ENCODE data around the gene PRDM10. TPM values are rescaled to one million over a fixed set of nuclear protein-coding genes. Genes with fewer than 3 reads are reported as not detected.
A peak's percentile ranks its signal among the peaks of the same experiment; 100 is the strongest.

PRDM10 gene
- total and polyA plus RNA-seq, 10 of the 15 experiments (the other 5 are each of a cell fraction or from before 2014, with no cell fraction given), result 0.93 to 6.2 (median 4.1) TPM

DNA sequence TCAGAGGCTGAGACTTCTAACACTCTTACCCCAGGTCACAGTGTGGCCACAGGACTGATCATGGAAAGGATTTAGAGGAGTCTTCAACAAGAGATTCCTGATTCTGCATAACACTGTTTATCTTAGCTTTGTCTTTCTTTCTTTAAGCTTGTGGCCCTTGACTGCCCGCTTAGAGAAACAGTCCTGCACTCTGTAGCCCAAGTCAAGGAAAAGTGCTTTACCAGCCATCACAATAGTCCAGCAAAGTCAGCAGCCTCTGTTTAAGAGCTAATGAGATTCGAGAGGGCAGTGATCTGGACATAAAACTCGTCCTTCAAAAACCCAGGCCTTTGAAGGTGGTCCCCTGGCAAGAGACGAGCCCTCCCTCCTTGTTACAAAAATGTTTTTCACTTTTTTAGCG, 30.0 kb downstream of the PRDM10 start:
- Histone ChIP-seq H3K4me1 (ENCODE audit: control insufficient read depth, insufficient read depth, low read length) (peaks cover 6% of the 10 kb centered on the region; the same call in 1 of the 2 replicates), H2AFZ (ENCODE audit: control insufficient read depth, low read depth, low read length) (peak overlapping the region; percentile 57), H3K4me3 (no peak overlapping the region), H3K36me3 (ENCODE audit: control insufficient read depth in 2 of 2, insufficient read depth in 2 of 2, low read length in 1 of 2) (no peaks in the 10 kb centered on the region), H3K27ac (ENCODE audit: control insufficient read depth, insufficient read depth) (no peak overlapping the region; the same call in 1 of the 2 replicates), H3K79me2 (ENCODE audit: control insufficient read depth, insufficient read depth, low read length) (no peaks in the 10 kb centered on the region), H3K9ac (ENCODE audit: control insufficient read depth, insufficient read depth, low read length) (no peak overlapping the region), H3K4me2 (ENCODE audit: control insufficient read depth, insufficient read depth) (no peak overlapping the region; the same call in 1 of the 2 replicates), H3K27me3 (replicated peaks in 1 of 2; ENCODE audit: control insufficient read depth in 2 of 2, insufficient read depth in 2 of 2, low read length in 1 of 2) (no peaks in the 10 kb centered on the region), H4K20me1 (ENCODE audit: control insufficient read depth, insufficient read depth) (no peaks in the 10 kb centered on the region), H3K9me3 (replicated peaks; ENCODE audit: control insufficient read depth, insufficient read depth, low read length) (no peaks in the 10 kb centered on the region)
- ATAC-seq (no peak), FAIRE-seq (no peak), DNase-seq (ENCODE audit: low read depth, low spot score) (no peak)
- no TSS peak for BruUV-seq (replicated peaks)
- ChIA-PET POLR2A (interaction anchor here (1.7 kb wide), 1 partner anchor 31 kb away, joined by 10 read pairs; the partner anchor contains the start of gene PRDM10), RAD21 (ENCODE audit: unreplicated experiment) (interaction anchor here (1.0 to 2.3 kb wide), 5 partner anchors 12 to 160 kb away, joined by 3 to 14 read pairs (median 6); partner anchors contain the start of gene PRDM10), CTCF (interaction anchor here (1.0 to 2.1 kb wide), 7 partner anchors 11 to 160 kb away, joined by 3 to 16 read pairs (median 4); no protein-coding TSS in a partner anchor), SMC1A (ENCODE audit: uncharacterized antibody, unreplicated experiment) (interaction anchor here (0.5 to 1.8 kb wide), 12 partner anchors 10 to 263 kb away, joined by 3 to 18 read pairs (median 4); partner anchors contain the start of gene PRDM10)
- in situ Hi-C loops (cut with MboI), result no loop called here
- TF ChIP-seq MXI1 (IDR thresholded peaks at IDR 0.05; ENCODE audit: low read depth, low read length), result no peak
- TF ChIP-seq MYB (IDR thresholded peaks at IDR 0.05; ENCODE audit: borderline replicate concordance, low read depth, low read length), result no peak
- no peak for TF ChIP-seq STAT3 (IDR thresholded peaks at IDR 0.05; ENCODE audit: low read depth, low read length)
- no peak for TF ChIP-seq ZNF217 (IDR thresholded peaks at IDR 0.05)
- TF ChIP-seq ZBED1 (IDR thresholded peaks at IDR 0.05; ENCODE audit: borderline replicate concordance), result no peak
- TF ChIP-seq SMAD1 (IDR thresholded peaks at IDR 0.05; ENCODE audit: low read depth, partially characterized antibody), result no peak
- TF ChIP-seq, protein P1, sequence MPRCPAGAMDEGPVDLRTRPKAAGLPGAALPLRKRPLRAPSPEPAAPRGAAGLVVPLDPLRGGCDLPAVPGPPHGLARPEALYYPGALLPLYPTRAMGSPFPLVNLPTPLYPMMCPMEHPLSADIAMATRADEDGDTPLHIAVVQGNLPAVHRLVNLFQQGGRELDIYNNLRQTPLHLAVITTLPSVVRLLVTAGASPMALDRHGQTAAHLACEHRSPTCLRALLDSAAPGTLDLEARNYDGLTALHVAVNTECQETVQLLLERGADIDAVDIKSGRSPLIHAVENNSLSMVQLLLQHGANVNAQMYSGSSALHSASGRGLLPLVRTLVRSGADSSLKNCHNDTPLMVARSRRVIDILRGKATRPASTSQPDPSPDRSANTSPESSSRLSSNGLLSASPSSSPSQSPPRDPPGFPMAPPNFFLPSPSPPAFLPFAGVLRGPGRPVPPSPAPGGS (IDR thresholded peaks at IDR 0.05; ENCODE audit: borderline replicate concordance, insufficient read depth, low read depth, low read length, poor library complexity, severe bottlenecking), result no peak
- TF ChIP-seq, protein P2, sequence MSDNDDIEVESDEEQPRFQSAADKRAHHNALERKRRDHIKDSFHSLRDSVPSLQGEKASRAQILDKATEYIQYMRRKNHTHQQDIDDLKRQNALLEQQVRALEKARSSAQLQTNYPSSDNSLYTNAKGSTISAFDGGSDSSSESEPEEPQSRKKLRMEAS (IDR thresholded peaks at IDR 0.05; ENCODE audit: low read depth, low read length), result no peak
- no peak for TF ChIP-seq KDM1A (IDR thresholded peaks at IDR 0.05; ENCODE audit: borderline replicate concordance)
- TF ChIP-seq NR2C1 (IDR thresholded peaks at IDR 0.05), result no peak
- TF ChIP-seq SP1 (IDR thresholded peaks at IDR 0.05; ENCODE audit: low read depth, low read length), result no peak
- TF ChIP-seq, protein P3, sequence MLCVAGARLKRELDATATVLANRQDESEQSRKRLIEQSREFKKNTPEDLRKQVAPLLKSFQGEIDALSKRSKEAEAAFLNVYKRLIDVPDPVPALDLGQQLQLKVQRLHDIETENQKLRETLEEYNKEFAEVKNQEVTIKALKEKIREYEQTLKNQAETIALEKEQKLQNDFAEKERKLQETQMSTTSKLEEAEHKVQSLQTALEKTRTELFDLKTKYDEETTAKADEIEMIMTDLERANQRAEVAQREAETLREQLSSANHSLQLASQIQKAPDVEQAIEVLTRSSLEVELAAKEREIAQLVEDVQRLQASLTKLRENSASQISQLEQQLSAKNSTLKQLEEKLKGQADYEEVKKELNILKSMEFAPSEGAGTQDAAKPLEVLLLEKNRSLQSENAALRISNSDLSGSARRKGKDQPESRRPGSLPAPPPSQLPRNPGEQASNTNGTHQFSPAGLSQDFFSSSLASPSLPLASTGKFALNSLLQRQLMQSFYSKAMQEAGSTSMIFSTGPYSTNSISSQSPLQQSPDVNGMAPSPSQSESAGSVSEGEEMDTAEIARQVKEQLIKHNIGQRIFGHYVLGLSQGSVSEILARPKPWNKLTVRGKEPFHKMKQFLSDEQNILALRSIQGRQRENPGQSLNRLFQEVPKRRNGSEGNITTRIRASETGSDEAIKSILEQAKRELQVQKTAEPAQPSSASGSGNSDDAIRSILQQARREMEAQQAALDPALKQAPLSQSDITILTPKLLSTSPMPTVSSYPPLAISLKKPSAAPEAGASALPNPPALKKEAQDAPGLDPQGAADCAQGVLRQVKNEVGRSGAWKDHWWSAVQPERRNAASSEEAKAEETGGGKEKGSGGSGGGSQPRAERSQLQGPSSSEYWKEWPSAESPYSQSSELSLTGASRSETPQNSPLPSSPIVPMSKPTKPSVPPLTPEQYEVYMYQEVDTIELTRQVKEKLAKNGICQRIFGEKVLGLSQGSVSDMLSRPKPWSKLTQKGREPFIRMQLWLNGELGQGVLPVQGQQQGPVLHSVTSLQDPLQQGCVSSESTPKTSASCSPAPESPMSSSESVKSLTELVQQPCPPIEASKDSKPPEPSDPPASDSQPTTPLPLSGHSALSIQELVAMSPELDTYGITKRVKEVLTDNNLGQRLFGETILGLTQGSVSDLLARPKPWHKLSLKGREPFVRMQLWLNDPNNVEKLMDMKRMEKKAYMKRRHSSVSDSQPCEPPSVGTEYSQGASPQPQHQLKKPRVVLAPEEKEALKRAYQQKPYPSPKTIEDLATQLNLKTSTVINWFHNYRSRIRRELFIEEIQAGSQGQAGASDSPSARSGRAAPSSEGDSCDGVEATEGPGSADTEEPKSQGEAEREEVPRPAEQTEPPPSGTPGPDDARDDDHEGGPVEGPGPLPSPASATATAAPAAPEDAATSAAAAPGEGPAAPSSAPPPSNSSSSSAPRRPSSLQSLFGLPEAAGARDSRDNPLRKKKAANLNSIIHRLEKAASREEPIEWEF (IDR thresholded peaks at IDR 0.05; ENCODE audit: insufficient replicate concordance, low read depth, low read length), result no peak
- no peak for TF ChIP-seq RUNX3 (IDR thresholded peaks at IDR 0.05; ENCODE audit: low read length)
- TF ChIP-seq PML (IDR thresholded peaks at IDR 0.05; ENCODE audit: low read length), result no peak
- no peak for TF ChIP-seq ETV6 (conservative IDR thresholded peaks at IDR 0.05 in 1 of 2, IDR thresholded peaks at IDR 0.05 in 1 of 2; ENCODE audit: borderline replicate concordance in 1 of 2, low read depth in 1 of 2)
- no peak for TF ChIP-seq PAX5 (IDR thresholded peaks at IDR 0.05; ENCODE audit: borderline replicate concordance, low read depth, low read length)
- TF ChIP-seq ZZZ3 (IDR thresholded peaks at IDR 0.05; ENCODE audit: control insufficient read depth, insufficient read length, low read depth), result no peak
- no peak for TF ChIP-seq MTA3 (IDR thresholded peaks at IDR 0.05; ENCODE audit: borderline replicate concordance, low read length)
- TF ChIP-seq CBX5 (IDR thresholded peaks at IDR 0.05; ENCODE audit: low read depth), result no peak
- intact Hi-C loops (cut with micrococcal nuclease; ENCODE audit: unreplicated experiment), result no loop called here
- WGBS (ENCODE audit: insufficient coverage, insufficient replicate concordance, low lambda C conversion rate, missing lambda C conversion rate), result 35% methylated on average over 5 of the region's 5 CpGs

Measured in GM12878 (cell line).